Activated CD8-positive, alpha-beta T cell treated with anti-CD3 and anti-CD28 coated beads for 36 hours (primary cell): ENCODE results near the gene KDM5D. TPM values are rescaled to one million over a fixed set of nuclear protein-coding genes. Genes with fewer than 3 reads are reported as not detected.

Source experiments
- ATAC-seq: fragments of 200-7000 bp; cut with Tn5 transposase; one replicate; pipeline ENCODE4 v1.10.0; 2021; ENCODE audit warnings: mild to moderate bottlenecking, moderate library complexity
- CTCF ChIA-PET: fragments of 350-600 bp; sonication (Branson Sonifier 250); formaldehyde crosslinking; loops from one replicate; lab custom pipeline; 2021; ENCODE audit warnings: antibody characterized with exemption; lab: Charles Lee
- POLR2A ChIA-PET: fragments of 350-600 bp; sonication (Branson Sonifier 250); formaldehyde crosslinking; loops from one replicate; lab custom pipeline; 2021; ENCODE audit warnings: antibody characterized with exemption; lab: Charles Lee
- DNase-seq: peaks from one replicate; pipeline ENCODE4 v3.0.0-alpha.2; 2020
- H3K27ac Mint-ChIP-seq: one replicate; pipeline ENCODE4 v1.8.0; 2021; ENCODE audit warnings: mild to moderate bottlenecking, mixed read lengths
- H3K27me3 Mint-ChIP-seq: one replicate; pipeline ENCODE4 v1.8.0; 2021; ENCODE audit warnings: mixed read lengths
- H3K36me3 Mint-ChIP-seq: one replicate; pipeline ENCODE4 v1.8.0; 2021; ENCODE audit warnings: low read depth, mixed read lengths
- H3K4me1 Mint-ChIP-seq: one replicate; pipeline ENCODE4 v1.8.0; 2021; ENCODE audit warnings: low read depth, mixed read lengths
- H3K4me3 Mint-ChIP-seq: one replicate; pipeline ENCODE4 v1.8.0; 2021; ENCODE audit warnings: mild to moderate bottlenecking, moderate library complexity, mixed read lengths
- H3K9me3 Mint-ChIP-seq: one replicate; pipeline ENCODE4 v1.8.0; 2021; ENCODE audit warnings: mixed read lengths
- CTCF ChIP-seq: fragments of 200-600 bp; IDR thresholded peaks from one replicate; pipeline ENCODE4 v1.8.0; 2022; ENCODE audit warnings: antibody characterized with exemption, mild to moderate bottlenecking
- intact Hi-C: fragments of 100-400 bp; cut with micrococcal nuclease; formaldehyde crosslinking; loops from one replicate; pipeline ENCODE4 v1.10.0; 2022
- total RNA-seq, 2 experiments: library from RNA; stranded (reverse); gene quantifications; one replicate each; pipeline ENCODE4 v1.2.3, GENCODE V29; 2021

Gene KDM5D
- total RNA-seq, 2 experiments from 2014 or later, result 22.6 to 25.2 TPM

DNA sequence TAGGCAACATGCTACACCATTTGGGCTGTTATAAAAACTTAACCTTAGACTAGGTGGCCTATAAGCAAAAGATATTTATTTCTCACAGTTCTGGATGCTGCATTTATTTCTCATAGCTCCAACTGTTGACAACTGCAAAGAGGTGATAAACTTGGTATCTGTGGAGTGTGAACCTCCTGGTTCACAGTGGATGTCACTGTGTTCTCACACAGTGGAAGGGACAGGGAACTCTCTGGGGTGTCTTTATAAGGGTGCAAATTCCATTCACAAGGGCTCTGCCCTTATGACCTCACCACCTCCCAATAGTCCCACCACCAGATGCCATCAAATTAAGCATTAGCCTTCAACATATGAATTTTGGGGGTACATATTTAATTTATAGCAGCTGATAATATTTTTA, 46.0 kb downstream of the KDM5D start:
- no peak for TF ChIP-seq CTCF
- intact Hi-C loops, result no loop called here
- Mint-ChIP-seq H3K4me1 (no peaks in the 10 kb centered on the region), H3K4me3 (no peak overlapping the region), H3K36me3 (peaks cover 81% of the 10 kb centered on the region), H3K9me3 (peaks cover 18% of the 10 kb centered on the region), H3K27ac (no peak overlapping the region), H3K27me3 (no peaks in the 10 kb centered on the region)
- ChIA-PET CTCF (no interaction called here), POLR2A (no interaction called here)
- ATAC-seq, result no peak
- DNase-seq, result no peak

GRCh38 chrY:19680821-19681220, 63.7 kb downstream of the KDM5D start:
- intact Hi-C loops, result no loop called here
- no peaks in the 10 kb centered on the region for H3K27me3 Mint-ChIP-seq
- peaks cover 5% of the 10 kb centered on the region for H3K9me3 Mint-ChIP-seq
- H3K4me1 Mint-ChIP-seq, result no peaks in the 10 kb centered on the region
- H3K27ac Mint-ChIP-seq, result no peak overlapping the region
- H3K4me3 Mint-ChIP-seq, result no peak overlapping the region
- no peak for TF ChIP-seq CTCF
- DNase-seq (no peak), ATAC-seq (no peak)
- ChIA-PET CTCF (no interaction called here), POLR2A (no interaction called here)
- H3K36me3 Mint-ChIP-seq, result no peaks in the 10 kb centered on the region
